CD4-positive, alpha-beta T cell (primary cell): Measurements from ENCODE around the gene IRX2. TPM values are rescaled to one million over a fixed set of nuclear protein-coding genes. Genes with fewer than 3 reads are reported as not detected.

ENCODE experiments used
- ATAC-seq: fragments of 200-7000 bp; cut with Tn5 transposase; one replicate; pipeline ENCODE4 v1.10.0; 2022; ENCODE audit warnings: mild to moderate bottlenecking; ENCODE audit not compliant: poor library complexity
- CTCF ChIA-PET: fragments of 350-600 bp; sonication (Branson Sonifier 250); formaldehyde crosslinking; loops from one replicate; lab custom pipeline; 2021; ENCODE audit warnings: antibody characterized with exemption, inconsistent platforms; lab: Charles Lee
- POLR2A ChIA-PET: fragments of 350-600 bp; sonication (Branson Sonifier 250); formaldehyde crosslinking; loops from one replicate; lab custom pipeline; 2021; ENCODE audit warnings: antibody characterized with exemption, inconsistent platforms; lab: Charles Lee
- DNase-seq, 14 experiments: peaks; one replicate each; pipeline ENCODE4 v3.0.0-alpha.2; 2013 to 2020; ENCODE audit warnings: mixed read lengths in 2 of 14
- H3K27ac ChIP-seq, 2 donors: one replicate each; pipeline versions ENCODE4 v1.5.1 to v1.7.0; 2013; ENCODE audit warnings: low read length in 2 of 2, low read depth in 1 of 2, mild to moderate bottlenecking in 1 of 2
- H3K27me3 ChIP-seq, 2 experiments: 1 replicate in 1 of 2; 2 replicates in 1 of 2; pipeline versions ENCODE4 v1.6.1 to v1.7.0; 2013; ENCODE audit warnings: low read length in 2 of 2, control low read depth in 1 of 2, mild to moderate bottlenecking in 1 of 2, moderate library complexity in 1 of 2; ENCODE audit not compliant: insufficient read depth in 2 of 2, control insufficient read depth in 1 of 2
- H3K36me3 ChIP-seq: one replicate; pipeline ENCODE4 v1.6.1; 2013; ENCODE audit warnings: low read length, control low read depth; ENCODE audit not compliant: insufficient read depth
- H3K4me1 ChIP-seq: one replicate; pipeline ENCODE4 v1.6.1; 2013; ENCODE audit warnings: low read length, control low read depth; ENCODE audit not compliant: insufficient read depth
- H3K4me3 ChIP-seq: one replicate; pipeline ENCODE4 v1.5.1; 2013; ENCODE audit warnings: mild to moderate bottlenecking, low read length, moderate library complexity
- H3K9me3 ChIP-seq, 2 experiments: 1 replicate in 1 of 2; 2 replicates in 1 of 2; pipeline versions ENCODE4 v1.6.1 to v1.7.0; 2013; ENCODE audit warnings: low read length in 2 of 2, mild to moderate bottlenecking in 2 of 2, control low read depth in 1 of 2, moderate library complexity in 1 of 2; ENCODE audit not compliant: control insufficient read depth in 1 of 2, insufficient read depth in 1 of 2
- H3K27ac Mint-ChIP-seq: one replicate; pipeline ENCODE4 v1.8.0; 2020; ENCODE audit warnings: mixed read lengths
- H3K27me3 Mint-ChIP-seq: one replicate; pipeline ENCODE4 v1.8.0; 2021; ENCODE audit warnings: mixed read lengths
- H3K36me3 Mint-ChIP-seq: one replicate; pipeline ENCODE4 v1.8.0; 2021; ENCODE audit warnings: low read depth, mixed read lengths
- H3K4me1 Mint-ChIP-seq: one replicate; pipeline ENCODE4 v1.8.0; 2021; ENCODE audit warnings: low read depth, mixed read lengths
- H3K4me3 Mint-ChIP-seq: one replicate; pipeline ENCODE4 v1.8.0; 2020; ENCODE audit warnings: mild to moderate bottlenecking, mixed read lengths
- H3K9me3 Mint-ChIP-seq: one replicate; pipeline ENCODE4 v1.8.0; 2020; ENCODE audit warnings: mixed read lengths
- CTCF ChIP-seq: fragments of 200-600 bp; IDR thresholded peaks from one replicate; pipeline ENCODE4 v1.8.0; 2022; ENCODE audit warnings: antibody characterized with exemption, mild to moderate bottlenecking
- intact Hi-C, 2 experiments: fragments of 100-400 bp; cut with DNase I in 1 of 2; cut with micrococcal nuclease in 1 of 2; formaldehyde crosslinking; loops; one replicate each; pipeline versions ENCODE4 v1.15.1 to v1.9.0; 2023 to 2025; cut with DNase I, micrococcal nuclease
- polyA plus RNA-seq, 2 donors: library from polyadenylated mRNA; unstranded; fragments of 120-200 nt; gene quantifications; one replicate each; pipeline ENCODE4 v1.2.1, GENCODE V29; 2013
- total RNA-seq, 174 experiments: library from RNA in 2 of 174; stranded (reverse) in 2 of 174; gene quantifications; one replicate each; pipeline ENCODE4 v1.2.3 and lab custom pipeline; 2021 to 2026

The IRX2 gene
- total RNA-seq (not detected), total RNA-seq (lab: John Stamatoyannopoulos, UW) (0 to 0.06 (median 0) reads per million in 172 experiments)
- polyA plus RNA-seq (2013, experiment 1 of 2): not detected
- not detected for polyA plus RNA-seq (2013, experiment 2 of 2)

- Mint-ChIP-seq H3K27ac (no peak within 1 kb of the TSS), H3K4me3 (no peak within 1 kb of the TSS), H3K36me3 (no peaks in the 10 kb centered on the region), H3K27me3 (peaks cover 58% of the 10 kb centered on the region), H3K4me1 (peaks cover 12% of the 10 kb centered on the region), H3K9me3 (no peaks in the 10 kb centered on the region)
- H3K9me3 ChIP-seq: peaks cover 0 to 54% of the 10 kb centered on the region in 2 experiments
- DNase-seq (no peak), ATAC-seq (no peak)
- no peaks in the 10 kb centered on the region for H3K36me3 ChIP-seq
- ChIA-PET POLR2A (no interaction called here), CTCF (no interaction called here)
- H3K27me3 ChIP-seq: peaks cover 49 to 72% of the 10 kb centered on the region in 2 experiments
- no peak for TF ChIP-seq CTCF
- H3K4me3 ChIP-seq: no peak within 1 kb of the TSS
- no peak within 1 kb of the TSS for H3K27ac ChIP-seq
- intact Hi-C loops: no loop called here
- H3K4me1 ChIP-seq: peaks cover 3% of the 10 kb centered on the region
Measured at GRCh38 chr5:2751592-2752021, at the start of gene IRX2. Gene IRX2, minus strand, starts transcription at chr5:2751677. Its CDS starts 264 bp downstream, at chr5:2751413.

GRCh38 chr5:2800035-2800434 is 48.6 kb upstream of the IRX2 start:
- POLR2A ChIA-PET: no interaction called here
- Mint-ChIP-seq H3K9me3 (peaks cover 3% of the 10 kb centered on the region), H3K36me3 (no peaks in the 10 kb centered on the region), H3K4me3 (no peak overlapping the region), H3K4me1 (no peaks in the 10 kb centered on the region), H3K27me3 (no peaks in the 10 kb centered on the region), H3K27ac (no peak overlapping the region)
- Histone ChIP-seq H3K4me3 (no peak overlapping the region), H3K9me3 (peaks cover 0 to 7% of the 10 kb centered on the region in 2 experiments), H3K4me1 (no peaks in the 10 kb centered on the region), H3K27ac (no peak overlapping the region), H3K27me3 (no peaks in the 10 kb centered on the region), H3K36me3 (no peaks in the 10 kb centered on the region)
- no peak for TF ChIP-seq CTCF
- CTCF ChIA-PET: interaction anchor here (1.1 kb wide), 1 partner anchor 9 kb away, joined by 3 read pairs; no protein-coding TSS in a partner anchor
- DNase-seq (no peak), ATAC-seq (no peak)
- intact Hi-C loops: no loop called here

- Histone ChIP-seq H3K27me3 (no peaks in the 10 kb centered on the region), H3K9me3 (peaks cover 0 to 1% of the 10 kb centered on the region in 2 experiments), H3K36me3 (no peaks in the 10 kb centered on the region), H3K4me1 (no peaks in the 10 kb centered on the region), H3K27ac (no peak overlapping the region), H3K4me3 (no peak overlapping the region)
- no peaks in the 10 kb centered on the region for H3K4me1 Mint-ChIP-seq
- CTCF ChIA-PET: no interaction called here
- ATAC-seq: no peak
- H3K27ac Mint-ChIP-seq: no peak overlapping the region
- H3K9me3 Mint-ChIP-seq: peaks cover 8% of the 10 kb centered on the region
- POLR2A ChIA-PET: no interaction called here
- no peak for DNase-seq
- no peak overlapping the region for H3K4me3 Mint-ChIP-seq
- no peaks in the 10 kb centered on the region for H3K27me3 Mint-ChIP-seq
- H3K36me3 Mint-ChIP-seq: no peaks in the 10 kb centered on the region
- TF ChIP-seq CTCF: no peak
- intact Hi-C loops: no loop called here
Measured at GRCh38 chr5:2797981-2798380, 46.5 kb upstream of the IRX2 start.
